H4 (cell line): ENCODE data around the gene ECSIT. TPM values are rescaled to one million over a fixed set of nuclear protein-coding genes. Genes with fewer than 3 reads are reported as not detected.

Experiments used
- DNase-seq: peaks from one replicate; pipeline ENCODE4 v3.0.0-alpha.2; 2015; ENCODE audit warnings: low spot score
- total RNA-seq: library from RNA; depleted of rRNA; stranded (reverse); fragments of >200 nt; shearing (Covaris generic); gene quantifications from 2 replicates; pipeline ENCODE4 v1.2.3, GENCODE V29; 2014

The ECSIT gene
- total RNA-seq, 1 experiment from 2014 or later, result 47.5 TPM

DNA sequence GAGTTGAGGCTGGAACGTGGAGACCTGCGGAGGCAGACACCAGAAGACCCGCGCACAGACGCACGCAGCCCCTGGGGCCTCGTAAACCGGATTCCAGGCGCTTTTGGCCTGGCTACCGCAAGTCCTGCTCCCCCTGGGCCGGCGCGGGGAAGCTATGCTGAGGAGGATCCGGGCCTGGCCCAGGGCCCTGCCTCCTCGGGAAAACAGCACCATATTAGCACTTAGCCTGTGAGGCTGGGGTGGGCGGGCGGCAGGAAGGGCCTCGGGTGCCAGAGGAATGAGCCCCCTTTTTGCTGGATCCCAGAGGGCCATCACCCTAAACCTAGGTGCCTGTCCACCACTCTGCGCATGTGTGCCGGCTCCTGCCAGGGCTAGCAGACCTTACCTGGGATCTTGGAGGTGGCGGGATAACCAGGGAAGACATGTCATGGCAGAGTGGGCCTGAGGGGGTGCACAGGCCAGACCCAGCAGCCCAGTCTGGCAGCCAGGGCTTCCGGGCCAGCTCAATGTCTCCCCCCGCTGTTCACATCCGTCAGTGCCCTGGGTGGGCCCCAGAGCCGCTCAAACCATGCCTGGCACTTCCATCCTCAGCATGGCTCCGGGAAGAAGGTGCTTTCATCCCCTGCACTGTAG is 22.8 kb upstream of the ECSIT start:
- DNase-seq, result no peak

DNA sequence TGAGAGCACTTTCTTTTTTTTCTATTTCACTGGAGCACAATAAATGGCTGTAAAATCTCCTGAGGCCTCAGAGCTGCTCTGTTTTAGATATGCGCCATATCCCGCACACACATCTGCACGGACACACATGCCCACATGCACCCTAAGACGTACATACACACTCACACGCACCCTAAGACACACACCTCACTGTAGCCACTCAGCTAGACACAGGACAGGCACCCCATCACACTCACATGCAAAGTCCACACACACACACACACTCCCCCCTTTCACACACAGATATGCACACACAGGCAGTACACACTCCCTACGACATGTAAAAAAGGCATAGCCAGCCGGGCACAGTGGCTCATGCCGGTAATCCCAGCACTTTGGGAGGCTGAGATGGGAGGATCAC is 21.3 kb upstream of the ECSIT start:
- no peak for DNase-seq

DNA sequence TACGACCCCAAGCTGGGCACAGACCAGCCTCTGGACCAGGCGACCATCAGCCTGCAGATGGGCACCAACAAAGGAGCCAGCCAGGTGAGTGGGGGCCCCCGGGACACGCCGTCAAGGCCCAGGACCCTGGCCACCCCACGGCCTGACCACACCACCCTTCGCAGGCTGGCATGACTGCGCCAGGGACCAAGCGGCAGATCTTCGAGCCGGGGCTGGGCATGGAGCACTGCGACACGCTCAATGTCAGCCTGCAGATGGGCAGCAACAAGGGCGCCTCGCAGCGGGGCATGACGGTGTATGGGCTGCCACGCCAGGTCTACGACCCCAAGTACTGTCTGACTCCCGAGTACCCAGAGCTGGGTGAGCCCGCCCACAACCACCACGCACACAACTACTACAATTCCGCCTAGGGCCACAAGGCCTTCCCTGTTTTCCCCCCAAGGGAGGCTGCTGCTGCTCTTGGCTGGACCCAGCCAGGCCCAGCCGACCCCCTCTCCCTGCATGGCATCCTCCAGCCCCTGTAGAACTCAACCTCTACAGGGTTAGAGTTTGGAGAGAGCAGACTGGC is 20.5 kb upstream of the ECSIT start:
- DNase-seq, result no peak

DNA sequence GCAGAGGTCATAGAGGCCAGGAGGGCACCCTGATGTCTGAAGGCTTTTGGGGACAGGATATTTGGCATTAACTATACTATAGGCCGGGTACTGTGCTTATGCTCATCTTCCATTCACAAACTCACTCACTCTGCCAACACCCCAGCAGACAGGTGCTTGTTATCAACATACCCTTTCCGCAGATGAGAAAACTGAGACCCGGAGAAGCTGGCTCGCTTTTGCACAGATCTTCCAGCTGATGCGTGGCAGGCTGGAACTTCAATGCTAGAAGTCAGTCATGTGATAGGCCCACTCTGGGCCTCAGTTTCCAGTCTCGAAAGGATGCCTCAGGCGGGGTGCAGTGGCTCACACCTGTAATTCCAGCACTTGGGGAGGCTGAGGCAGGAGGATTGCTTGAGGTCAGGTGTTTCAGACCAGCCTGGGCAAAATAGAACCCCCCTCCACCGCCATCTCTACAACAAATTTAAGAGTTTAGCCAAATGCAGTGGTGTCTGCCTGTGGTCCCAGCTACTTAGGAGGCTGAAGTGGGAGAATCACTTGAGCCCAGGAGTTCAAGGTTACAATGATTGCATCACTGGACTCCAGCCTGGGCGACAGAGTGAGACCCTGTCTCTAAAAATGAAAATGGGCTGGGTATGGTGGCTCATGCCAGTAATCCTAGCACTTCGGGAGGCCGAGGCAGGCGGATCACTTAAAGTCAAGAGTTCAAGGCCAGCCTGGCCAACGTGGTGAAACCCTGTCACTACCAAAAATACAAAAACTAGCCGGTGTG is 19.2 kb upstream of the ECSIT start:
- no peak for DNase-seq

DNA sequence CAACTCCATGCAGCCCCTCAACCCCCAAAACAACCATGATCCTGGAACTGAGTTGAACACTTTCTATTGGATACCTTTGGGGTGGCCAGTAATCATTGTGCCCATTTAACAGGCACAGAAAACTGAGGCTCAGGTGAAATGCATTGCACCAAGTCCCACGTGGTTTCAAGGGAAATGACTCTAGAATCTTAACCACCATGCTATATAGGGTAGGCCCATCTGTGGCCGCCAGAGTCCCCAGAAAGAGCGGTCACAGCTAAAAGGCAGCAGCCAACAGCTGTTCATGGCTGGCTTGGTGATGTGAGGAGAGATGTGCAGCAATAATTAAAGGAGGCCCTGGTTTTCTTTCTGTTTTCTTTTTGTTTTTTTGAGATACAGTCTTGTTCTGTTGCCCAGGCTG is 12.3 kb upstream of the ECSIT start:
- no peak for DNase-seq

DNA sequence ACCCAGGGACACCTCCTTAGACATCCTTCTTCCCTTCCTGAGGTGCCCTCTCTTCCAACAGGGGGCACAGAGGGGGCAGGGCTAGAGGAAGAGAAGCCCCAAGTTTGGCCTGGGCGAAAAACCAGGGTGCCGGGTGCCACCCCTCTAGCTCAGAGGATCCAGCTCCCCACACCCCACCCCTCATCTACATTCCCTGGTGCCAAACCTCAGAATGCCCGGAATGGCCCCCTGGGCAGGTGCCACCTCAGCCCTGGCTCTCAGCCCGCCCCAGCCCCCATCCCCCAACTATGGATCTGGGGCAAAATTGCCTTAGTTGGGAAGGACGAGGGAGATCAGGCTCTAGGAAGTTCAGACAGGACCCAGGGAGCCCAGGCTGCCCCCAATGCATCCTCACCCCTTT is 11.7 kb upstream of the ECSIT start:
- DNase-seq, result no peak

DNA sequence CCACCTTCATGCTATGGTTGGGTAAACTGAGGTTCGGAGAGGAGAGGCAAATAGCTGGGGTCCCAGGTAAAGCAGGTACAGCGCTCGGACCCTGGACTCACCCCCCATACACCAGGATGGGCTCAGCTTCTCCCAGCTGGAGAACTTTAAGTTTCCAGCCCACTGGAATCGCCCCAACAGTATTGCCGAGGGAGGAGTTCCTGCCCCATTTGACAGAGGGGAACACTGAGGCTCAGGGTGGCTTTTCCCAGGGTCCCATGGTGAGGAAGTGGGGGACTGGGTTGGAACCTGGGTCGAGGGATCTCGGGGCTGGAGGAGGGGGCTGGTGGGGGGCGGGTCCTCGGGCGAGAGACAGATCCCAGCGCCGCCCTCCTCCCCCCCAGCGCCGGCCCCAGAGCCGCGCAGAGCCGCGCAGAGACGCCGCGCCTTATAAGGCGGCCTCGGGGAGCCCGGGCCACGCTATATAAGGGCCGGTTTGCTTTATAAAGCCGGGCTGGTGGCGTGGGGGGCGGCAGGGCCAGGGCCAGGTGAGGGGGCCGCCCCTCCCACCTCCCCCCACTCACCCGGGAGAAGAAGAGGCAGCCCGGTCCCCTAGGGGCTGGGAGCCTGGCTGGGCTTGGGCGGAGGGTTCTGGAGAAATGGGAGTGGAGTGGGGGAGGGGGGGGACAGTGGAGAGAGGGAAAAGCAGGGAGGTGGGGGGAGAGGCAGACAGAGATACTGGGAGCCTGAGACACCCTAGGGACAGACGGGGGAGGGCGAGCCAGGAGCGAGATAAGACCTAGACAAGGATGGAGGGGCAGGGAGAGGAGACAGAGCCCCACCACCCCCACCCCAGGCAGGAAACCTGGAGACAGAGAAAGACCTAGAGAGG is 10.8 kb upstream of the ECSIT start:
- no peak for DNase-seq

DNA sequence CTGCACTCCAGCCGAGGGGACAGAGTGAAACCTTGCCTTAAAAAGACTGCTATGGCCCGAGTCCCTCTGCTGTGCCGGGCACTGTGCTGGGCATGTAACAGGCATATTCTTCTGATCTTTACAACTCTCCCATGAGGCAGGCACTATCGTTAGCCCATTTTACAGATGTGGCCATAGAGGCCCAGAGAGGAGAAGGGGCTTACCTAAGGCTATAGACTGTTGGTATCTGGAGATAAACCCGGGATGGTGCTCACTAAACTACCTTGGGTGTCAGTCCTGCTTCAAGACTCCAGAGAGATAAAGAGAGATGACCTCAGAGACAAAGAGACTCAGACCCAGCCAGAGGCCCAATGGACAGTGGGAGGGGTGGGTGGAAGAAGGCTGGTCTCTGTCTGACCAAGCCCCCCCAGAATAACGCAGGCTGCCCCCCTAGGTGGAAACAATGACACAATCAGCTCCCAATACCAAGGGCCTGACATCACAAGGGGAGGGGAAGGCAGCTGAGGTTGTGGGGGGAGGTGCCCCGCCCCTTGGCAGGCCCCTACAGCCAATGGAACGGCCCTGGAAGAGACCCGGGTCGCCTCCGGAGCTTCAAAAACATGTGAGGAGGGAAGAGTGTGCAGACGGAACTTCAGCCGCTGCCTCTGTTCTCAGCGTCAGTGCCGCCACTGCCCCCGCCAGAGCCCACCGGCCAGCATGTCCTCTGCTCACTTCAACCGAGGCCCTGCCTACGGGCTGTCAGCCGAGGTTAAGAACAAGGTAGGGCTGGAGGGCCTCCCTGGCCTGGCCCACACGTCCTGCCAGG is 9.5 kb upstream of the ECSIT start, which contains the start of gene CNN1:
Gene CNN1, plus strand, starts transcription at position 620 of the 805 bp plus-strand sequence. Its CDS starts 77 bp downstream, at position 697.
- no peak for DNase-seq

DNA sequence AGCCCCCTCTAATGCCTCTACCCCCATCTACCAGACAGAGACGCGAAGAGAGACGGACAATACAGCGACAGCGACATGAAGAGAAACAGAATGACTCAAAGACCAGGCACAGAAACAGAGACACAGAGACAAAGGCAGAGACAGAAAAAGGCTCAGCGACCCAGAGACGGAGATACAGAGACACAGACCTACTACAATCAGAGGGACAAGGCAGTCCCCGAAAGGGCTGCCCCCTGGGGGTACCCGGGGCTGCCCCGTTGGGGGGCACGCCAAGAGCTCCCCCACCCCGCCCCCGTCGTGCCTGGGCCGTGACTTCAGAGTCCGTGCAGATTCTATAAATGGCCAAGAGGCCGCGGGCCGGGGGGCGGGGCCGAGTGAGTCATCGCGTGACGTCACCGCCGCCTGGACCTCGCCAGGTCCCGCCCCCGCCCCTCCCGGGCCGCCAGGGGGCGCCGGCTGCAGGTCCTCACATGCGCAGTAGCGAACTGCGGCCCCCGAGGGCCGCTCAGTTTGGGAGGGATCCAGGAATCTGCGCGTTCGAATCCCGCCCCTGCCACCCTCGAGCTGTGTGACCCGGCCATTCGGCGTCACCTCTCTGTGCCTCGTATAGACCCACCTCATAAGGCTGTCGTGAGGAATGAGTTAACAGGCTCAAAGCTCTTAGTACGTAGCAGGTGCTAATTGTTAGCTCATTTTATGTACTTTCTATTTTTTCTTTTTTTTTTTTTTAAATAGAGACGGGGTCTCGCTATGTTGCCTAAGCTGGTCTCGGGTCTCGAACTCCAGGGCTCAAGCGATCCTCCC is 7.1 kb upstream of the ECSIT start:
- DNase-seq, result peak; percentile 66

DNA sequence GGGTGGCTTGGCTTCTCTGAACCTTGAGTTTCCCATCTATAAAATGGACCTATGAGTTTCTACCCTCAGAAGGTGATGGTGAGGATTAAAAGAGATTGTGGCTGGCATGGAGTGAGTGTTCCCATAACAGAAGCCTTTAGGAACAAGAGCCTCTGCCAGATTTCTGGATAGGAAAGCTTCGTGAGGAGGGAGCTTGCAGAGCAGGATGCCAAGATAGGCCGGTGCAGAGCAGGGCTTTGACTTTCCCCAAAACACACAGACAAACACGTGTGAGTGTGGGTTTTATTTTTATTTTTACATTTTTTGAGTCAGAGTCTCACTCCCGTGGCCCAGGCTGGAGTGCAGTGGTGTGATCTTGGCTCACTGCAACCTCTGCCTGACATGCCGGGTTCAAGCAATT is 6.0 kb upstream of the ECSIT start:
- DNase-seq, result no peak

DNA sequence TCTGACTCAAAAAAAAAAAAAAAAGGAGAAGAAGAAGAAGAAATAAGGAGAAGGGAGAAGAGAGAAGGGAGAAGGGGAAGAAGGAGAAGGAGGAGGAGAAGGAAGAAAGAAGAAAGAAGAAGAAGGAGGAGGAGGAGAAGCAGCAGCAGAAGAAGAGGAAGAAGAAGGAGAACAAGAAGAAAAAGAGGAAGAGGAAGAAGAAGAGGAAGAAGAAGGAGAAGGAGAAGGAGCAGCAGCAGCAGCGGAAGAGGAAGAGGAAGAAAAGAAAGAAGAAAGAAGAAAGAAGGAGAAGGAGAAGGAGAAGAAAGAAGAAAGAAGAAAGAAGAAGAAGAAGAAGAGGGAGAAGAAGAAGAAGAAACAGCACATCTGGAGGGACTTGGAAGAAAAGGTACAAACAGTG is 5.6 kb upstream of the ECSIT start:
- no peak for DNase-seq

DNA sequence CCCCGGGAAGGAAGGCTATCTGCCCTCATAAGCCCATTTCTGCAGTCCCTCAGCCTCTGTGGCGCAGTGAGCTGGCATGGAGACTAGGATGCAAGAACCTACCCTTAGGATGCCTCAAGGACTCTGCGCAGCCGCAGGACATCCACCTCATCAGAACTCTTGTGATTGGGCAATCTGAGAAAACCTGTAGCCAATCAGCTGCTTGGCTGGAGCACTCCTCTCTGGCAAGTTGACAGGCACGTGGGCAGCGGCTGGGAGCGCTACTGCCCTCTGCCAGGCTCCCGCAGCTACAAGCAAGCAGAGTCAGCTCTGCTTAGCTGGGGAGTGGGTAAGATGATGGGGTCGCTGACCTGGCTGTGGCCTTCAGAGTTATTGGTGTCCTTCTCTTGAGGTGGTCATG is 1.5 kb upstream of the ECSIT start:
- peak; percentile 80 for DNase-seq

DNA sequence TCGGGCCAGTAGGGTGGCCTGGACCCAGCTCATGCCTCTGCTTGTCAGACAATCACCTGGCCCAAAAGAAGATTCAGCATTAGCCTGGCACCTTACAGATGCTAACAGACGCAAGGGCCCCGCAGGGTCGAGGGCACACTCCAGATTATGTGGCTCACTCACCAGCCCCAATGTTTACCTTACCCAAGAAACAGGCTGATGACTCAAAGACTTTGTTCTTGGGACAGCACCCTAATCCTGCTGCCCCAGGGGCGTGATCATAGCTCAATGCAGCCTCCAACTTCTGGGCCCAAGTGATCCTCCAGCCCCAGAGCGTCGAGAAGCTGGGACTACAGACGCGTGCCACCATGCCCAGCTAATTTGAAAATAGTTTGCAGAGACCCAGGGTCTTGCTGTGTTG is 9.8 kb downstream of the ECSIT start:
- DNase-seq, result no peak

DNA sequence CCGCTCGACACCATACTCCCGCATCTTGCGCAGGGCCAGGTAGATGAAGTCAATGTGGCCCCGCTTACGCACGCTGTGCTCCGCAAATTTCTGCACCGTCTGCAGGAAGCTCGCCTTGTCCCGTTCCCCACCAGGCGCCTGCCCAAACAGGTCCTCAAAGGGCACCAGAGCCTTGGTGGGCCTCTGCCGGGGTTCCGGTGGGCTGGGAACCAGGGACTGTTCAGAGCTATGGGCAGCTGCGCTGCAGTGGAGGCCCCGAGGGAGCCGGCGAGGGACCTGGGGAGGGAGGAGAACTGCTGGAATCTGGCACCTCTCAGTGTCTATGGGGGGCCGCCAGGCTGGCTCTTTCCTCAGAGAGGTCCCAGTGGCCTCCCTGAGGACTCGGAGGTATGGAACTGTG is 15.0 kb downstream of the ECSIT start:
- DNase-seq, result no peak

DNA sequence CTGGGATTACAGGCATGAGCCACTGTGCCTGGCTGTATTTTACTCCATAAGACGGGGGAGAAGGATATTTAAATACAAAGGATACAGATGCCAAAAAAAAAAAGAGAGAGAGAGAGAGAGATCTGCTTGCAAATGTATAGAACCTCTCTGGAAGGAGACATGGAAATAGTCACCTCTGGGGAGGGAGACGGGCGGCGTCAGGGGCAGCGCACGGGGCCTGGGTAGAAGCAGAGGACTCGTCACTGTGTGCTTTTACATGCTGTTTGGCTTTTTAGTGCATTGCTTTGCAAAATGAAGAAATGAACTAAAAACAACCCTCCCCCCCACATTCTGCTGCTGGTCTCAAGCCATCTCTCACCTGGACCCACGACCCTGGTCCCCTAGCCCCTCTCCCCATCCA is 18.5 kb downstream of the ECSIT start:
- peak; percentile 1 for DNase-seq

DNA sequence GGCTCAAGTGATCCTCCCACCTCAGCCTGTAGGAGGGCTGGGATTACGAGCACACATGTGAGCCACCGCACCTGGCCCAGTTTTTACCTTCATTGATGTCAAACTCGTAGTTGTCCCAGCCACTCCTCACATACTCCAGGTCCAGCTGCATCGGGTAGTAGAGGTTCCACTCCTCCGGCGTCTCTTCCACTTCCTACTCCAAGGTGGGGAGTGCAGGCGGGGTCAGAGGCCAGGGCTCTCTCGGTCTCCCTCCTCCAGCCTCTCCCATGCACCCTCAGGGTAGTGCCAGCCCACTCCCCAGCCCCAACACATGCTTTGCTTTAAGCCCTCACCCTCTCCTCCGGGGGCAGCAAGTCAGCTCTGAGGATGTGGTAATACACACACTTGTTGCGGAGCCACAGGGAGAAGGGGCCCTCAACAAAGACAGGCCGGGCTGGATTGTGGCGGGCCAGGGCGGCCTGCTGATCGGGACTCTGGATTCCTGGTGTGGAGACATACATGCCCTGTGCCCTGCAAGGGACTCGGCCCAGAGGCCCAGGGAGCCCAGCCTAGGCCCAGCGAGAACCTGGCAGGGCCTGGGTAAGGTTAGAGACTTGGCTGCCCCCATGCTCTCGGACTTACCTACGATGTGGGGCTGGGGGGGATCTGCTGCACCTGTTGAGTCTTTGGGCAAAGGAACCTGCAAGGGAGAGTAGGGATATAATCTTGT is 21.4 kb downstream of the ECSIT start:
- DNase-seq, result peak; percentile 2

DNA sequence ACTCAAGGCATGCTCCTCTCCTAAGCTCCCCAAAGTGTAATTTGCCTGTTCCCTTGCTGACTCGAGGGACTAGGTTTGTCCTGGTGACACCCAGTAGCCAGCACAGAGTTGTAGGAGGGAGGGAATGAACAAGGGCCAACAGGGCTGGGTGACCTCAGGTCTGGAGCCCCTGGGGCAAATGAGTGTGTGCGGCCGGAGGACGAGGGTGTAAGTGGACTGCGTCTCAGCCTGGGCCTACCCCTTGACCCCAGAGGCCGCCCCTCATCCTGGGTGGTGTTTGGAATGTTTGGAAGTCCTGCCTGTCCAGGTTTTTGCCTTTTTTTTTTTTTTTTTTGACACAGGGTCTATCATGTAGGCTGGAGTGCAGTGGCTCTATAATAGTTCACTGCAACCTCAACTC is 22.0 kb downstream of the ECSIT start:
- no peak for DNase-seq

DNA sequence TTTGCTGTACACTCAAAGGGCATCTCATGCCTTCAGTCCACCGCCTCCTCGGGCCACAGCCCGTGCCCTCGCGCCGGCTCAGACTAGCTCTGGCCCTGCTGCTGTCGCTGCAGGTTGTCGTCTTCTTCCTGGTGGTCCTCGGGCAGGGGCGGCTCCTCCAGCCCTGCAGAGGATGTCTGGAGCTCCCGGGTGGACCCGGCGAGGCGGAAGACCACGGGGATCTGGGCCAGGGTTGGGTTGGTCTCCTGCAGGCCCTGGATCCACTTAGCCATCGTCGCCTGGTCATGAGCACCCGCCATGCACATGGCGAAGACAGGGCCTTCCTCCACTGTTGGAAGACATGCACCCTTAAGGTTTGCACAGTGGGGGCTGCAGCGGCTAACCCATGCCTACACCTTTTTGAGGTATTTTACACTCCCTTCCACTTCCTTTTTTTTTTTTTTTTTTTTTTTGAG is 22.8 kb downstream of the ECSIT start:
- DNase-seq, result peak; percentile 2

DNA sequence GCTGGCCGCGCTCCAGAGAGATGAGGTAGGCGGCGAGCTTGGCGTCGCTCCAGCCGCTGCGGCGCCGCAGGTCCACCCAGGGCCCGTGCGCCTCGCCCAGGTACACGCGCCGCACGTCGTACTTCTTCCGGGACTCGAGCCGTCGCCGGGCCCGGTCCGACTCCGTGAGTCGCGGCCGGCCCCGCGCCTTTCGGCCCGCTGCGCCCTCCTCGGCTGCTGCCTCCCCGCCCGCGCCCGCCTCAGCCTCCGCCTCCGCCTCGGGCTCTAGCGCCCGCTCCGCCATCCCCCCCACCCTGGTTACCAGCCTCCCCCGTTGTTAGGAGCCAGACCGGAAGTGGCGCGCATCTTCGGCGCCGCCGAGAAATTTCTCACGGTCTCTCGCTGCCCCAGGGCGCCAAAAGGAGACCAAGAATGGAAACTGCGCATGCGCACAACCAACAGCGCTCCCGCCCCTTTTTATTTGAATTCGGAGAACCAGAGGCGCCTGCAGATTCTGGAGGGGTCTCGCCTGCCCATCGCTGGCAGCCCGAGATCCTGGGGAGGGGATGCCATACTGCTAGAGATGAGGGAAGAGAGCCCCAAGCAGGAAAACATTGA is 23.3 kb downstream of the ECSIT start, which contains the start of gene ZNF653:
Gene ZNF653, minus strand, starts transcription at position 336 of the 597 bp plus-strand sequence. Its CDS starts 53 bp downstream, at position 283.
- peak; percentile 89 for DNase-seq
